Colonic mucosa (tissue), 4 donors: ENCODE measurements around the gene TDRD10. TPM values are rescaled to one million over a fixed set of nuclear protein-coding genes. Genes with fewer than 3 reads are reported as not detected.

ENCODE experiments used
- DNase-seq: peaks from one replicate; pipeline ENCODE4 v3.0.0-alpha.2; 2020
- H3K27ac ChIP-seq: fragments of 200-600 bp; one replicate; pipeline ENCODE4 v1.8.0; 2021
- H3K27me3 ChIP-seq: fragments of 200-600 bp; one replicate; pipeline ENCODE4 v1.8.0; 2021
- H3K36me3 ChIP-seq: fragments of 200-600 bp; one replicate; pipeline ENCODE4 v1.8.0; 2021
- H3K4me1 ChIP-seq: fragments of 200-600 bp; one replicate; pipeline ENCODE4 v1.8.0; 2021; ENCODE audit warnings: mild to moderate bottlenecking
- H3K4me3 ChIP-seq: fragments of 200-600 bp; one replicate; pipeline ENCODE4 v1.8.0; 2021
- H3K9ac ChIP-seq, 2 donors: one replicate each; pipeline ENCODE4 v1.7.0; 2013; ENCODE audit warnings: control low read depth in 2 of 2, low read depth in 2 of 2, low read length in 2 of 2
- H3K9me3 ChIP-seq: fragments of 200-600 bp; one replicate; pipeline ENCODE4 v1.8.0; 2021
- CTCF ChIP-seq: fragments of 200-600 bp; IDR thresholded peaks from one replicate; pipeline ENCODE4 v1.8.0; 2022; ENCODE audit warnings: antibody characterized with exemption, mild to moderate bottlenecking
- intact Hi-C: fragments of 100-400 bp; cut with DNase I; formaldehyde crosslinking; loops from one replicate; pipeline ENCODE4 v1.14.1; 2022
- total RNA-seq, 2 donors: library from RNA; stranded (reverse); fragmentation: NEBNext Ultra II Directional in 1 of 2; extraction: Animal tissue kit (Norgen Biotek cat#: 25700) in 1 of 2; gene quantifications; one replicate each; pipeline ENCODE4 v1.2.1, GENCODE V29; 2021
- donor health status: healthy.
- donor health status: DM: no; HTN: no; CAD: no.
- donor health status: DM: no; HTN: no; CAD: no.

The TDRD10 gene
- total RNA-seq, 2 donors from 2014 or later: 0.42 to 0.67 TPM

- Histone ChIP-seq H3K9ac (no peak overlapping the region), H3K4me1 (no peaks in the 10 kb centered on the region), H3K9me3 (no peaks in the 10 kb centered on the region), H3K4me3 (no peak overlapping the region), H3K27ac (no peak overlapping the region), H3K27me3 (no peaks in the 10 kb centered on the region), H3K36me3 (no peaks in the 10 kb centered on the region)
- no peak for DNase-seq
- no peak for TF ChIP-seq CTCF
- intact Hi-C loops: loop anchor here (10.0 kb wide), 1 partner anchor 132 kb away; no protein-coding TSS in a partner anchor
These were observed 35.0 kb upstream of the TDRD10 start for GRCh38 chr1:154466921-154467417.

- Histone ChIP-seq H3K36me3 (no peaks in the 10 kb centered on the region), H3K4me3 (no peak overlapping the region), H3K9me3 (no peaks in the 10 kb centered on the region), H3K27ac (no peak overlapping the region), H3K27me3 (no peaks in the 10 kb centered on the region), H3K4me1 (no peaks in the 10 kb centered on the region), H3K9ac (no peak overlapping the region)
- intact Hi-C loops: loop anchor here (10.0 kb wide), 1 partner anchor 133 kb away; no protein-coding TSS in a partner anchor
- no peak for TF ChIP-seq CTCF
- DNase-seq: no peak
These were observed 34.5 kb upstream of the TDRD10 start for GRCh38 chr1:154467434-154468102.

- TF ChIP-seq CTCF: no peak
- no peaks in the 10 kb centered on the region for H3K27me3 ChIP-seq
- H3K4me3 ChIP-seq: no peak overlapping the region
- intact Hi-C loops: loop anchor here (10.0 kb wide), 1 partner anchor 134 kb away; no protein-coding TSS in a partner anchor
- H3K36me3 ChIP-seq: no peaks in the 10 kb centered on the region
- no peaks in the 10 kb centered on the region for H3K4me1 ChIP-seq
- H3K27ac ChIP-seq: no peak overlapping the region
- no peak for DNase-seq
- no peaks in the 10 kb centered on the region for H3K9me3 ChIP-seq
- H3K9ac ChIP-seq: no peak overlapping the region
These were observed 33.3 kb upstream of the TDRD10 start for GRCh38 chr1:154468535-154469250.

- no peaks in the 10 kb centered on the region for H3K27me3 ChIP-seq
- DNase-seq: no peak
- TF ChIP-seq CTCF: no peak
- no peak overlapping the region for H3K4me3 ChIP-seq
- H3K9ac ChIP-seq: no peak overlapping the region
- intact Hi-C loops: loop anchor here (10.0 kb wide), 1 partner anchor 135 kb away; no protein-coding TSS in a partner anchor
- no peaks in the 10 kb centered on the region for H3K36me3 ChIP-seq
- no peaks in the 10 kb centered on the region for H3K4me1 ChIP-seq
- H3K27ac ChIP-seq: no peak overlapping the region
- no peaks in the 10 kb centered on the region for H3K9me3 ChIP-seq
These were observed 32.0 kb upstream of the TDRD10 start for GRCh38 chr1:154469844-154470560.

- Histone ChIP-seq H3K9ac (no peak overlapping the region), H3K36me3 (no peaks in the 10 kb centered on the region), H3K4me3 (no peak overlapping the region), H3K9me3 (no peaks in the 10 kb centered on the region), H3K27me3 (no peaks in the 10 kb centered on the region), H3K4me1 (no peaks in the 10 kb centered on the region), H3K27ac (peak overlapping the region; percentile 20)
- intact Hi-C loops: no loop called here
- no peak for TF ChIP-seq CTCF
- DNase-seq: peak; percentile 65
These were observed 30.7 kb upstream of the TDRD10 start for GRCh38 chr1:154471304-154471703.
